RWPE2 (cell line): ENCODE results near the gene AMER2.

Experiments
- ATAC-seq: fragments of 200-7000 bp; cut with Tn5 transposase; 3 replicates; pipeline ENCODE4 v1.9.1; 2021; ENCODE audit warnings: low read depth
- DNase-seq: peaks from one replicate; pipeline ENCODE4 v3.0.0-alpha.2; 2020; ENCODE audit warnings: low spot score
- H3K27ac ChIP-seq: fragments of 450-650 bp; 2 replicates; pipeline ENCODE4 v1.5.1; 2017; ENCODE audit warnings: mild to moderate bottlenecking; ENCODE audit not compliant: poor library complexity, severe bottlenecking
- H3K27me3 ChIP-seq: fragments of 250-450 bp; sonication (Bioruptor Pico); 2 replicates; pipeline ENCODE4 v1.5.1; 2021; ENCODE audit warnings: mild to moderate bottlenecking, moderate library complexity; ENCODE audit not compliant: insufficient read depth, poor library complexity, severe bottlenecking
- H3K36me3 ChIP-seq: fragments of 250-450 bp; sonication (Bioruptor Pico); 2 replicates; pipeline ENCODE4 v1.5.1; 2020; ENCODE audit warnings: low read depth, mild to moderate bottlenecking, moderate library complexity
- H3K4me1 ChIP-seq: fragments of 250-450 bp; sonication (Bioruptor Pico); 2 replicates; pipeline ENCODE4 v1.5.1; 2021; ENCODE audit warnings: mild to moderate bottlenecking, moderate library complexity; ENCODE audit not compliant: insufficient read depth, poor library complexity, severe bottlenecking
- H3K4me3 ChIP-seq: fragments of 250-450 bp; sonication (Bioruptor Pico); 2 replicates; pipeline ENCODE4 v1.5.1; 2021; ENCODE audit warnings: mild to moderate bottlenecking, moderate library complexity; ENCODE audit not compliant: severe bottlenecking
- H3K9me3 ChIP-seq: fragments of 250-450 bp; sonication (Bioruptor Pico); 2 replicates; pipeline ENCODE4 v1.5.1; 2021; ENCODE audit warnings: mild to moderate bottlenecking, moderate library complexity; ENCODE audit not compliant: severe bottlenecking
- CTCF ChIP-seq: fragments of 450-650 bp; IDR thresholded peaks from one replicate; pipeline ENCODE4 v1.5.1; 2017; ENCODE audit warnings: mild to moderate bottlenecking, moderate library complexity; ENCODE audit not compliant: poor library complexity, severe bottlenecking

The AMER2 gene

GRCh38 chr13:25143706-25144105 lies 28.4 kb downstream of the AMER2 start:
- ATAC-seq: no peak
- Histone ChIP-seq H3K27me3 (peaks cover 18% of the 10 kb centered on the region), H3K9me3 (no peaks in the 10 kb centered on the region), H3K4me1 (no peaks in the 10 kb centered on the region), H3K4me3 (no peak overlapping the region), H3K36me3 (no peaks in the 10 kb centered on the region), H3K27ac (no peak overlapping the region)
- no peak for DNase-seq
- no peak for TF ChIP-seq CTCF

- Histone ChIP-seq H3K9me3 (no peaks in the 10 kb centered on the region), H3K27me3 (peaks cover 45% of the 10 kb centered on the region), H3K4me1 (no peaks in the 10 kb centered on the region), H3K4me3 (no peak overlapping the region), H3K36me3 (no peaks in the 10 kb centered on the region), H3K27ac (no peak overlapping the region)
- ATAC-seq (no peak), DNase-seq (no peak)
- TF ChIP-seq CTCF: no peak
Measured at GRCh38 chr13:25141042-25141441, 31.0 kb downstream of the AMER2 start.

- H3K27ac ChIP-seq: no peak overlapping the region
- no peaks in the 10 kb centered on the region for H3K4me1 ChIP-seq
- no peak for TF ChIP-seq CTCF
- no peak overlapping the region for H3K4me3 ChIP-seq
- no peak for ATAC-seq
- H3K36me3 ChIP-seq: no peaks in the 10 kb centered on the region
- no peaks in the 10 kb centered on the region for H3K9me3 ChIP-seq
- no peak for DNase-seq
- peaks cover 36% of the 10 kb centered on the region for H3K27me3 ChIP-seq
Measured at GRCh38 chr13:25137788-25138115, 34.3 kb downstream of the AMER2 start.

GRCh38 chr13:25136880-25137787 lies 35.0 kb downstream of the AMER2 start:
- no peak for DNase-seq
- Histone ChIP-seq H3K27me3 (peaks cover 38% of the 10 kb centered on the region), H3K4me3 (no peak overlapping the region), H3K36me3 (no peaks in the 10 kb centered on the region), H3K9me3 (no peaks in the 10 kb centered on the region), H3K4me1 (no peaks in the 10 kb centered on the region), H3K27ac (no peak overlapping the region)
- no peak for TF ChIP-seq CTCF
- ATAC-seq: no peak

GRCh38 chr13:25135896-25136295 lies 36.2 kb downstream of the AMER2 start:
- no peak for TF ChIP-seq CTCF
- Histone ChIP-seq H3K4me3 (no peak overlapping the region), H3K27me3 (peaks cover 38% of the 10 kb centered on the region), H3K36me3 (no peaks in the 10 kb centered on the region), H3K4me1 (no peaks in the 10 kb centered on the region), H3K9me3 (no peaks in the 10 kb centered on the region), H3K27ac (no peak overlapping the region)
- no peak for DNase-seq
- no peak for ATAC-seq
